HCT116 (cell line): ENCODE data around the gene ITGBL1. TPM values are rescaled to one million over a fixed set of nuclear protein-coding genes. Genes with fewer than 3 reads are reported as not detected.

Experiments
- ATAC-seq: fragments of 200-7000 bp; cut with Tn5 transposase; 2 replicates; pipeline ENCODE4 v1.9.1; 2020; ENCODE audit warnings: mild to moderate bottlenecking, moderate library complexity
- BruUV-seq: library from RNA; stranded (reverse); fragments of 400-500 nt; replicated peaks from 2 replicates; lab custom pipeline; 2021; lab: Mats Ljungman, UMichigan
- CTCF ChIA-PET: fragments of 300-600 bp; sonication (Branson Sonifier 250); formaldehyde crosslinking; loops from one replicate; lab custom pipeline; 2021; ENCODE audit warnings: antibody characterized with exemption; lab: Charles Lee
- POLR2A ChIA-PET: fragments of 300-600, 350-600 bp; sonication (Branson Sonifier 250); formaldehyde crosslinking; loops from one replicate; lab custom pipeline; 2021; ENCODE audit warnings: antibody characterized with exemption; lab: Charles Lee
- RAD21 ChIA-PET, 2 experiments: fragments of 300-600 bp; sonication (Branson Sonifier 250); formaldehyde crosslinking; loops; one replicate each; lab custom pipeline; 2023; ENCODE audit warnings: low total read pairs in 2 of 2; ENCODE audit not compliant: uncharacterized antibody in 2 of 2, unreplicated experiment in 2 of 2, low non-redundant PET in 1 of 2; lab: Charles Lee
- DNase-seq: peaks from one replicate; pipeline ENCODE4 v3.0.0-alpha.2; 2010; ENCODE audit warnings: low read depth, low spot score
- H2AFZ ChIP-seq: fragments of 200-600 bp; shearing (Covaris generic), sonication (generic); 2 replicates; pipeline ENCODE4 v1.6.1; 2017; ENCODE audit warnings: low read depth, mixed run types, mixed read lengths, antibody characterized with exemption, low read length; ENCODE audit not compliant: poor library complexity, severe bottlenecking
- H3K27ac ChIP-seq: 2 replicates; pipeline ENCODE4 v1.5.1; 2012; ENCODE audit warnings: low read depth, low read length
- H3K27me3 ChIP-seq: fragments of 200-600 bp; sonication (generic); 2 replicates; pipeline ENCODE4 v1.6.1; 2016; ENCODE audit warnings: mixed run types, low read length, mixed read lengths; ENCODE audit not compliant: insufficient read depth
- H3K36me3 ChIP-seq, 2 experiments: fragments of 200-500 bp in 1 of 2; fragments of 200-600 bp in 1 of 2; sonication (Bioruptor generic) in 1 of 2; sonication (generic) in 1 of 2; 2 replicates each; pipeline versions ENCODE4 v1.5.1 to v1.6.1; 2014 to 2016; ENCODE audit warnings: low read length in 2 of 2, inconsistent platforms in 1 of 2, mixed read lengths in 1 of 2, mixed run types in 1 of 2; ENCODE audit not compliant: insufficient read depth in 2 of 2, control insufficient read depth in 1 of 2
- H3K4me1 ChIP-seq, 2 experiments: fragments of 200-600 bp in 1 of 2; sonication (generic) in 1 of 2; 2 replicates each; pipeline versions ENCODE4 v1.5.1 to v1.6.1; 2012 to 2017; ENCODE audit warnings: low read length in 2 of 2, inconsistent platforms in 1 of 2, mild to moderate bottlenecking in 1 of 2, mixed read lengths in 1 of 2, mixed run types in 1 of 2, moderate library complexity in 1 of 2; ENCODE audit not compliant: insufficient read depth in 2 of 2, control insufficient read depth in 1 of 2
- H3K4me2 ChIP-seq: fragments of 200-600 bp; sonication (generic); 2 replicates; pipeline ENCODE4 v1.6.1; 2017; ENCODE audit warnings: mixed run types, low read length, mixed read lengths
- H3K4me3 ChIP-seq, 2 experiments: fragments of 200-600 bp in 1 of 2; sonication (generic) in 1 of 2; replicated peaks in 1 of 2; 2 replicates each; pipeline ENCODE4 v1.5.1; 2011 to 2016; ENCODE audit warnings: low read length in 2 of 2, control low read depth in 1 of 2, low read depth in 1 of 2, mild to moderate bottlenecking in 1 of 2, mixed read lengths in 1 of 2, mixed run types in 1 of 2
- H3K79me2 ChIP-seq: fragments of 200-600 bp; sonication (generic); 2 replicates; pipeline ENCODE4 v1.6.1; 2017; ENCODE audit warnings: mild to moderate bottlenecking, mixed run types, low read length, moderate library complexity, mixed read lengths; ENCODE audit not compliant: insufficient read depth
- H3K9ac ChIP-seq: fragments of 200-600 bp; sonication (generic); 2 replicates; pipeline ENCODE4 v1.6.1; 2016; ENCODE audit warnings: low read length, mixed read lengths
- H3K9me2 ChIP-seq: fragments of 200-600 bp; sonication (generic), shearing (Covaris generic); 2 replicates; pipeline ENCODE4 v1.6.1; 2017; ENCODE audit warnings: mixed run types, mild to moderate bottlenecking, moderate library complexity; ENCODE audit not compliant: insufficient read depth
- H3K9me3 ChIP-seq, 2 experiments: fragments of 200-500 bp in 1 of 2; fragments of 200-600 bp in 1 of 2; sonication (Bioruptor generic) in 1 of 2; sonication (generic) in 1 of 2; 2 replicates each; pipeline ENCODE4 v1.6.1; 2014 to 2017; ENCODE audit warnings: low read length in 2 of 2, mixed read lengths in 2 of 2, inconsistent platforms in 1 of 2, low read depth in 1 of 2, mild to moderate bottlenecking in 1 of 2, mixed run types in 1 of 2, moderate library complexity in 1 of 2; ENCODE audit not compliant: control insufficient read depth in 1 of 2, insufficient read depth in 1 of 2
- H4K20me1 ChIP-seq: fragments of 200-600 bp; sonication (generic), shearing (Covaris generic); 2 replicates; pipeline ENCODE4 v1.6.1; 2017; ENCODE audit warnings: mixed run types, mild to moderate bottlenecking, moderate library complexity; ENCODE audit not compliant: insufficient read depth
- CBX3 ChIP-seq: IDR thresholded peaks from 2 replicates; pipeline ENCODE4 v1.6.1; 2012; ENCODE audit warnings: low read depth
- CEBPB ChIP-seq: IDR thresholded peaks from 2 replicates; pipeline ENCODE4 v1.6.1; 2012; ENCODE audit warnings: low read depth
- EGR1 ChIP-seq: IDR thresholded peaks from 2 replicates; pipeline ENCODE4 v1.6.1; 2012; ENCODE audit warnings: low read depth
- EZH2 ChIP-seq: fragments of 200-600 bp; sonication (generic); IDR thresholded peaks from 2 replicates; pipeline ENCODE4 v1.6.1; 2017; ENCODE audit warnings: antibody characterized with exemption, mixed run types
- EZH2phosphoT487 ChIP-seq: fragments of 200-600 bp; IDR thresholded peaks from 2 replicates; pipeline ENCODE4 v1.6.1; 2018; ENCODE audit warnings: antibody characterized with exemption, borderline replicate concordance
- FOSL1 ChIP-seq: IDR thresholded peaks from 2 replicates; pipeline ENCODE4 v1.6.1; 2012; ENCODE audit warnings: low read depth
- POLR2A ChIP-seq: IDR thresholded peaks from 2 replicates; pipeline ENCODE4 v1.7.0; 2011; ENCODE audit warnings: borderline replicate concordance; ENCODE audit not compliant: insufficient read depth, insufficient read length; ENCODE audit errors: extremely low read depth
- SIN3A ChIP-seq: IDR thresholded peaks from 2 replicates; pipeline ENCODE4 v1.6.1; 2012; ENCODE audit warnings: low read depth
- SP1 ChIP-seq: IDR thresholded peaks from 2 replicates; pipeline ENCODE4 v1.6.1; 2012; ENCODE audit warnings: low read depth
- SRF ChIP-seq: IDR thresholded peaks from 2 replicates; pipeline ENCODE4 v1.6.1; 2012; ENCODE audit warnings: low read depth
- TCF7L2 ChIP-seq: IDR thresholded peaks from 2 replicates; pipeline ENCODE4 v1.7.0; 2011; ENCODE audit warnings: borderline replicate concordance, inconsistent platforms; ENCODE audit not compliant: insufficient read depth, insufficient read length; ENCODE audit errors: extremely low read depth
- YY1 ChIP-seq: IDR thresholded peaks from 2 replicates; pipeline ENCODE4 v1.6.1; 2011; ENCODE audit warnings: low read length, low read depth, moderate library complexity, mild to moderate bottlenecking; ENCODE audit not compliant: insufficient replicate concordance; ENCODE audit errors: extremely low read depth
- ZFX ChIP-seq: fragments of 450-650 bp; IDR thresholded peaks from 2 replicates; pipeline ENCODE4 v1.6.1; 2017
- ZNF274 ChIP-seq: fragments of 200-500 bp; sonication (Bioruptor generic); IDR thresholded peaks from 2 replicates; pipeline ENCODE4 v1.6.1; 2014; ENCODE audit warnings: mild to moderate bottlenecking, low read depth, low read length, inconsistent platforms
- intact Hi-C: fragments of 100-400 bp; cut with micrococcal nuclease; formaldehyde crosslinking; loops from 2 replicates; pipeline ENCODE4 v1.10.0; 2022
- total RNA-seq: library from RNA; stranded (reverse); gene quantifications from one replicate; pipeline ENCODE4 v1.2.1, GENCODE V29; 2021; ENCODE audit not compliant: unreplicated experiment
- TF ChIP-seq, protein P1 (sequence below): IDR thresholded peaks from 2 replicates; pipeline ENCODE4 v1.6.1; 2012; ENCODE audit warnings: low read depth
- TF ChIP-seq, protein P2 (sequence below): IDR thresholded peaks from 2 replicates; pipeline ENCODE4 v1.6.1; 2011; ENCODE audit warnings: mild to moderate bottlenecking, low read length, moderate library complexity; ENCODE audit not compliant: insufficient replicate concordance; ENCODE audit errors: extremely low read depth

The ITGBL1 gene
- total RNA-seq, 1 experiment from 2014 or later: 0.66 TPM

DNA sequence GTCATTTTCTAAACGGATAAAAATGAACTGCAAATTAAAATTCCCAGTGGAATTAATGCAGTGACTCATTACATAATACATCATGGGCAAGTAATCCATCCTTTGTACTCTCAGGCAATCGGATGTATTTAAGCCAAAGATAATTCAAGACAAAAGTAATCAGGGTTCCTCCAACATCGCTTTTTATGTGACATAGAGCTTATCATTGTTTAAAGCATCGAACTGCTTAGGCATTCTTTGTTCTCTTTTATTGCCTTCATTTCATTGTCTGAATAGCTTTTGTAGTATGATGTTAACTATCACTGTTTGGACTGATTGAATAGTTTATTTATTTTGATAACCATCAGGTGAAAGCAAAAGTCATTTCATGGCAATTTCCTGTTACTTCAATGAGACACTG, 209.4 kb downstream of the ITGBL1 start:
- BruUV-seq: no TSS peak
- CTCF ChIA-PET: no interaction called here
- RAD21 ChIA-PET: no interaction called here
- H3K27me3 ChIP-seq: no peaks in the 10 kb centered on the region
- H4K20me1 ChIP-seq: no peaks in the 10 kb centered on the region
- H3K9me2 ChIP-seq: no peaks in the 10 kb centered on the region
- ATAC-seq (no peak), DNase-seq (no peak)
- no peaks in the 10 kb centered on the region for H3K36me3 ChIP-seq
- POLR2A ChIA-PET: no interaction called here
- no peak for TF ChIP-seq YY1
- TF ChIP-seq FOSL1: no peak
- TF ChIP-seq, protein P1, sequence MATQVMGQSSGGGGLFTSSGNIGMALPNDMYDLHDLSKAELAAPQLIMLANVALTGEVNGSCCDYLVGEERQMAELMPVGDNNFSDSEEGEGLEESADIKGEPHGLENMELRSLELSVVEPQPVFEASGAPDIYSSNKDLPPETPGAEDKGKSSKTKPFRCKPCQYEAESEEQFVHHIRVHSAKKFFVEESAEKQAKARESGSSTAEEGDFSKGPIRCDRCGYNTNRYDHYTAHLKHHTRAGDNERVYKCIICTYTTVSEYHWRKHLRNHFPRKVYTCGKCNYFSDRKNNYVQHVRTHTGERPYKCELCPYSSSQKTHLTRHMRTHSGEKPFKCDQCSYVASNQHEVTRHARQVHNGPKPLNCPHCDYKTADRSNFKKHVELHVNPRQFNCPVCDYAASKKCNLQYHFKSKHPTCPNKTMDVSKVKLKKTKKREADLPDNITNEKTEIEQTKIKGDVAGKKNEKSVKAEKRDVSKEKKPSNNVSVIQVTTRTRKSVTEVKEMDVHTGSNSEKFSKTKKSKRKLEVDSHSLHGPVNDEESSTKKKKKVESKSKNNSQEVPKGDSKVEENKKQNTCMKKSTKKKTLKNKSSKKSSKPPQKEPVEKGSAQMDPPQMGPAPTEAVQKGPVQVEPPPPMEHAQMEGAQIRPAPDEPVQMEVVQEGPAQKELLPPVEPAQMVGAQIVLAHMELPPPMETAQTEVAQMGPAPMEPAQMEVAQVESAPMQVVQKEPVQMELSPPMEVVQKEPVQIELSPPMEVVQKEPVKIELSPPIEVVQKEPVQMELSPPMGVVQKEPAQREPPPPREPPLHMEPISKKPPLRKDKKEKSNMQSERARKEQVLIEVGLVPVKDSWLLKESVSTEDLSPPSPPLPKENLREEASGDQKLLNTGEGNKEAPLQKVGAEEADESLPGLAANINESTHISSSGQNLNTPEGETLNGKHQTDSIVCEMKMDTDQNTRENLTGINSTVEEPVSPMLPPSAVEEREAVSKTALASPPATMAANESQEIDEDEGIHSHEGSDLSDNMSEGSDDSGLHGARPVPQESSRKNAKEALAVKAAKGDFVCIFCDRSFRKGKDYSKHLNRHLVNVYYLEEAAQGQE: no peak
- TF ChIP-seq EGR1: no peak
- no peak for TF ChIP-seq CBX3
- TF ChIP-seq, protein P2, sequence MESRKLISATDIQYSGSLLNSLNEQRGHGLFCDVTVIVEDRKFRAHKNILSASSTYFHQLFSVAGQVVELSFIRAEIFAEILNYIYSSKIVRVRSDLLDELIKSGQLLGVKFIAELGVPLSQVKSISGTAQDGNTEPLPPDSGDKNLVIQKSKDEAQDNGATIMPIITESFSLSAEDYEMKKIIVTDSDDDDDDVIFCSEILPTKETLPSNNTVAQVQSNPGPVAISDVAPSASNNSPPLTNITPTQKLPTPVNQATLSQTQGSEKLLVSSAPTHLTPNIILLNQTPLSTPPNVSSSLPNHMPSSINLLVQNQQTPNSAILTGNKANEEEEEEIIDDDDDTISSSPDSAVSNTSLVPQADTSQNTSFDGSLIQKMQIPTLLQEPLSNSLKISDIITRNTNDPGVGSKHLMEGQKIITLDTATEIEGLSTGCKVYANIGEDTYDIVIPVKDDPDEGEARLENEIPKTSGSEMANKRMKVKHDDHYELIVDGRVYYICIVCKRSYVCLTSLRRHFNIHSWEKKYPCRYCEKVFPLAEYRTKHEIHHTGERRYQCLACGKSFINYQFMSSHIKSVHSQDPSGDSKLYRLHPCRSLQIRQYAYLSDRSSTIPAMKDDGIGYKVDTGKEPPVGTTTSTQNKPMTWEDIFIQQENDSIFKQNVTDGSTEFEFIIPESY: no peak
- no peak for TF ChIP-seq SIN3A
- no peak for TF ChIP-seq POLR2A
- no peak for TF ChIP-seq TCF7L2
- no peak for TF ChIP-seq SRF
- no peak for TF ChIP-seq ZFX
- TF ChIP-seq EZH2phosphoT487: no peak
- no peak for TF ChIP-seq SP1
- TF ChIP-seq CEBPB: no peak
- no peak for TF ChIP-seq ZNF274
- TF ChIP-seq EZH2: no peak
- no peak overlapping the region for H3K27ac ChIP-seq
- peaks cover 0 to 2% of the 10 kb centered on the region in 2 experiments; a peak in 2 of 4 replicates for H3K9me3 ChIP-seq
- intact Hi-C loops: no loop called here
- H3K4me1 ChIP-seq: no peaks in the 10 kb centered on the region
- H2AFZ ChIP-seq: no peak overlapping the region
- no peak overlapping the region for H3K9ac ChIP-seq
- no peaks in the 10 kb centered on the region for H3K79me2 ChIP-seq
- H3K4me2 ChIP-seq: no peak overlapping the region
- no peak overlapping the region for H3K4me3 ChIP-seq
